ENCODE results near the gene TOP2A.

The TOP2A gene

DNA sequence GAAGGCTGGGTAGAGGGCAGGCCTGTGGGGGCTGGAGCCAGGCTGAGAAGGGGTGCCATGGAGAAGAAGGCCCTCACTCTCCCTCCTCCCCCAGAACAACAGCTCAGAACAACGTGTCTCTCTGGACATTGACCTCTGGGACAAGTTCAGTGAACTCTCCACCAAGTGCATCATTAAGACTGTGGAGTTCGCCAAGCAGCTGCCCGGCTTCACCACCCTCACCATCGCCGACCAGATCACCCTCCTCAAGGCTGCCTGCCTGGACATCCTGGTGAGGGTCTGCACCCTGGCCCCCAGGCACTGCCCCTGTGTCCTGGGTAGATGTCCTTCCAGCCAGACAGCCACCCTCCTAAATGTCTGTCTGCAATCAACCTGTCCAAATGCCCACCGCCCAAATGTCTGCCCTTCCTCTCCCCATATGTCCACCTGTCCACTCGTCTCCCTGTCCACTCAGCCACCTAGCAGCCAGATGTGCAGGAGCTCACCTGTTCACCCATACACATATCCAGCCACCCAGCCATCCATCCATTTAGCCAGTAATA is 65.4 kb downstream of the TOP2A start:
- Histone ChIP-seq H2BK12ac (ENCODE audit: low read length in 2 of 2) (no peak overlapping the region), H3K14ac (ENCODE audit: low read length in 2 of 2) (no peak overlapping the region), H4K8ac (ENCODE audit: low read length) (no peak overlapping the region), H2BK15ac (ENCODE audit: low read depth, poor library complexity, severe bottlenecking) (no peak overlapping the region), H3K4me1 (ENCODE audit: control insufficient read depth, insufficient read depth, low read depth, low read length) (peaks cover 27% of the 10 kb centered on the region), H2BK5ac (ENCODE audit: low read depth, low read length, poor library complexity, severe bottlenecking) (no peak overlapping the region), H4K91ac (ENCODE audit: low read length) (no peak overlapping the region), H3K23ac (ENCODE audit: low read length in 2 of 2) (no peak overlapping the region), H3K18ac (ENCODE audit: low read depth in 1 of 2, low read length in 2 of 2) (no peak overlapping the region), H3K79me1 (replicated peaks; ENCODE audit: low read length, poor library complexity, severe bottlenecking) (peaks cover 39% of the 10 kb centered on the region), H3K4me3 (ENCODE audit: insufficient read depth in 1 of 2, low read depth in 1 of 2, low read length in 2 of 2) (no peak overlapping the region), H3K9me3 (ENCODE audit: control insufficient read depth, low read length) (no peaks in the 10 kb centered on the region), H3K9ac (ENCODE audit: low read length) (no peak overlapping the region), H2BK120ac (ENCODE audit: low read depth, low read length) (no peak overlapping the region), H3K4ac (ENCODE audit: low read depth in 1 of 2, low read length in 2 of 2) (no peak overlapping the region), H2AFZ (ENCODE audit: low read depth, low read length) (no peak overlapping the region), H3K36me3 (ENCODE audit: control insufficient read depth in 1 of 2, insufficient read depth in 2 of 2, low read depth in 1 of 2, low read length in 2 of 2) (peaks cover 67 to 92% of the 10 kb centered on the region in 2 experiments), H3K27me3 (ENCODE audit: control insufficient read depth in 1 of 2, insufficient read depth in 1 of 2, low read length in 2 of 2) (no peaks in the 10 kb centered on the region), H3K27ac (ENCODE audit: low read length, poor library complexity, severe bottlenecking) (no peak overlapping the region), H2AK5ac (ENCODE audit: low read length, severe bottlenecking) (no peak overlapping the region), H3K4me2 (ENCODE audit: low read length, poor library complexity, severe bottlenecking) (no peak overlapping the region)
- WGBS, result 89% methylated on average over 7 of the region's 7 CpGs
- DNase-seq, result no peak

DNA sequence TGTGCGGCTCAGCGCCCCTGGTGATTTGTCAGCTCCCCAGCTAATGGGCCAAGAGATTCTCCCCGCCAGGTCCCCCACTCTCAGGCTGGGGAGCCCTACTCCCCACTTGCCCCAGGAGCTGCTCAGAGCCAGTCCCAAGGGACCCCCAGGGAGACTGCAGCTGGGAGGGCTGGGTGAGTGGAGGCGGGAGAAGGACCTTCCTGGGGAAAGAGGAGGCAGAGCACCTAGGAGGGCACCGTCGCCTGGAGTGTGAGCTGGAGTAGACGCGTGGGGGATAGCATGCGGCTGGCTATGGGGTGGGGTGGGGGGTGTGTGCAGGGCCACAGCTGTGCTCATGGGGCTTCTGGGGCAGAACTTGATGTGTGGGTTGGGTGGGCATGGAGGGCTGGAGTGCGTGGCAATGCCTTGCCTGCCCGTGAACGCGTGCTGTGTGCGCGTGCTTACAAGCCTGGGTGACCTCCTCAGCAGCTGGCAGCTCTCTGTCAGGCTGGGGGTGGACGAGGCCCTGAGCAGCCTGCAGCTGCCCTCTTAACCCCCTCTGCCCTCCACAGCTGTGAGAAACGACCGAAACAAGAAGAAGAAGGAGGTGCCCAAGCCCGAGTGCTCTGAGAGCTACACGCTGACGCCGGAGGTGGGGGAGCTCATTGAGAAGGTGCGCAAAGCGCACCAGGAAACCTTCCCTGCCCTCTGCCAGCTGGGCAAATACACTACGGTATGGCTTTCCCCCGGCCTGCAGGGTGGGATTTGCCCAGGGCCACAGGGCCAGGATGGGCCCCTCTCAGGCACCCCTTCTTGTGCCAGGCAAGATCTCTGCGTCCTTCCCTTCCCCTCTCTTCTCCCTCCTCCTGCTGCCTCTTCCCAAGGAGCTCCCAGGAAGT is 66.1 kb downstream of the TOP2A start:
- H3K27ac ChIP-seq (ENCODE audit: low read length, poor library complexity, severe bottlenecking), result no peak overlapping the region
- H4K8ac ChIP-seq (ENCODE audit: low read length), result no peak overlapping the region
- peaks cover 46% of the 10 kb centered on the region for H3K79me1 ChIP-seq (replicated peaks; ENCODE audit: low read length, poor library complexity, severe bottlenecking)
- peak overlapping the region; percentile 68 for H2BK15ac ChIP-seq (ENCODE audit: low read depth, poor library complexity, severe bottlenecking)
- H3K4me1 ChIP-seq (ENCODE audit: control insufficient read depth, insufficient read depth, low read depth, low read length), result peaks cover 34% of the 10 kb centered on the region
- no peak overlapping the region for H2BK5ac ChIP-seq (ENCODE audit: low read depth, low read length, poor library complexity, severe bottlenecking)
- no peak overlapping the region for H3K4me2 ChIP-seq (ENCODE audit: low read length, poor library complexity, severe bottlenecking)
- no peak for DNase-seq
- no peak overlapping the region for H3K9ac ChIP-seq (ENCODE audit: low read length)
- no peak overlapping the region for H2BK12ac ChIP-seq (ENCODE audit: low read length in 2 of 2)
- H3K4ac ChIP-seq (ENCODE audit: low read depth in 1 of 2, low read length in 2 of 2), result no peak overlapping the region
- no peak overlapping the region for H2BK120ac ChIP-seq (ENCODE audit: low read depth, low read length)
- no peak overlapping the region for H3K4me3 ChIP-seq (ENCODE audit: insufficient read depth in 1 of 2, low read depth in 1 of 2, low read length in 2 of 2)
- H4K91ac ChIP-seq (ENCODE audit: low read length), result peak overlapping the region; percentile 14
- H2AK5ac ChIP-seq (ENCODE audit: low read length, severe bottlenecking), result no peak overlapping the region
- no peak overlapping the region for H3K23ac ChIP-seq (ENCODE audit: low read length in 2 of 2)
- H3K27me3 ChIP-seq (ENCODE audit: control insufficient read depth in 1 of 2, insufficient read depth in 1 of 2, low read length in 2 of 2), result no peaks in the 10 kb centered on the region
- WGBS, result 84% methylated on average over 22 of the region's 27 CpGs
- peaks cover 67 to 93% of the 10 kb centered on the region in 2 experiments for H3K36me3 ChIP-seq (ENCODE audit: control insufficient read depth in 1 of 2, insufficient read depth in 2 of 2, low read depth in 1 of 2, low read length in 2 of 2)
- H3K14ac ChIP-seq (ENCODE audit: low read length in 2 of 2), result no peak overlapping the region
- H2AFZ ChIP-seq (ENCODE audit: low read depth, low read length), result no peak overlapping the region
- no peaks in the 10 kb centered on the region for H3K9me3 ChIP-seq (ENCODE audit: control insufficient read depth, low read length)
- H3K18ac ChIP-seq (ENCODE audit: low read depth in 1 of 2, low read length in 2 of 2), result peak overlapping the region in 1 of 2 experiments; percentile 50

DNA sequence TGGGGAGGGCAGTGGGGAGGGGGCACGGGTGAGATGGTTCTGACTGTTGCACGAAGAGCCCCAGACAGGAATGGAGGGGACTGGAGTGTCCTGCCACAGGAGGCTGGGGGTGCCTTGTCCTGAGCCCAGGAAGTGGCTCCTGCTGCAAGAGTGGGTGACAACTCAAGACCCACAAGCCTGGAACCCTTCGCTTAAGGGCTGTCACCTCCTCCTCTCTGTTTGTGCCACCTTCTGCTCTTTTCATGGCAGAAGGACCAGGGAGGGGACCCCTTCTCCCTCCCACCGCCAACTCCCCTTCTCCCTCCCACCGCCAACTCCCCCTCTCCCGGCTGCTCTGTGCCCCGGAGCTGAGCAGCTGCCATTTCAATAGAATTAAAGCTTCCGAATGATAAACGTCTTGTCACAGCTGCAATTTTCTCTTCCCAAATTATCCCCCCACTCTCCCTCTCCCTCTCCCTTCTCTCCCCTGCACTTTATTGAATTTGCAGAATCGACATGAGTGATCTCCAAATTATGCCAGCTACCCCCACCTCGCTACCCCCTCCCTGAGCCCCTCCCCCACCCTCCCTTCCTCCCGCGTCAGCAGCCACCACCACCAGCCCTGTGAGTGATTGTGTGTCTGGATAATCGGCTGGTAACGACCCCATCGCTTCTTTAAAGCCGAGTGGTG is 66.9 kb downstream of the TOP2A start:
- peak overlapping the region; percentile 68 for H2BK15ac ChIP-seq (ENCODE audit: low read depth, poor library complexity, severe bottlenecking)
- no peak overlapping the region for H2BK5ac ChIP-seq (ENCODE audit: low read depth, low read length, poor library complexity, severe bottlenecking)
- H3K18ac ChIP-seq (ENCODE audit: low read depth in 1 of 2, low read length in 2 of 2), result peak overlapping the region; percentile 3 to 68
- H3K4ac ChIP-seq (ENCODE audit: low read depth in 1 of 2, low read length in 2 of 2), result no peak overlapping the region
- peaks cover 39% of the 10 kb centered on the region for H3K4me1 ChIP-seq (ENCODE audit: control insufficient read depth, insufficient read depth, low read depth, low read length)
- peaks cover 46% of the 10 kb centered on the region for H3K79me1 ChIP-seq (replicated peaks; ENCODE audit: low read length, poor library complexity, severe bottlenecking)
- H3K4me2 ChIP-seq (ENCODE audit: low read length, poor library complexity, severe bottlenecking), result no peak overlapping the region
- no peak overlapping the region for H3K27ac ChIP-seq (ENCODE audit: low read length, poor library complexity, severe bottlenecking)
- H3K27me3 ChIP-seq (ENCODE audit: control insufficient read depth in 1 of 2, insufficient read depth in 1 of 2, low read length in 2 of 2), result no peaks in the 10 kb centered on the region
- no peak overlapping the region for H3K14ac ChIP-seq (ENCODE audit: low read length in 2 of 2)
- H3K9me3 ChIP-seq (ENCODE audit: control insufficient read depth, low read length), result no peaks in the 10 kb centered on the region
- H2AK5ac ChIP-seq (ENCODE audit: low read length, severe bottlenecking), result no peak overlapping the region
- H3K23ac ChIP-seq (ENCODE audit: low read length in 2 of 2), result no peak overlapping the region
- 32% methylated on average over 17 of the region's 17 CpGs for WGBS
- no peak overlapping the region for H2AFZ ChIP-seq (ENCODE audit: low read depth, low read length)
- no peak overlapping the region for H3K9ac ChIP-seq (ENCODE audit: low read length)
- H4K91ac ChIP-seq (ENCODE audit: low read length), result no peak overlapping the region
- H2BK120ac ChIP-seq (ENCODE audit: low read depth, low read length), result no peak overlapping the region
- DNase-seq, result no peak
- H3K36me3 ChIP-seq (ENCODE audit: control insufficient read depth in 1 of 2, insufficient read depth in 2 of 2, low read depth in 1 of 2, low read length in 2 of 2), result peaks cover 62 to 86% of the 10 kb centered on the region in 2 experiments
- H3K4me3 ChIP-seq (ENCODE audit: insufficient read depth in 1 of 2, low read depth in 1 of 2, low read length in 2 of 2), result no peak overlapping the region
- peak overlapping the region; percentile 29 for H4K8ac ChIP-seq (ENCODE audit: low read length)
- no peak overlapping the region for H2BK12ac ChIP-seq (ENCODE audit: low read length in 2 of 2)
